GM10266 (cell line): Measurements from ENCODE around the gene SPC24.

Experiments
- DNase-seq: peaks from one replicate; pipeline ENCODE4 v3.0.0; 2012; ENCODE audit errors: extremely low spot score
- CTCF ChIP-seq: IDR thresholded peaks from 2 replicates; pipeline ENCODE4 v1.5.1; 2012; ENCODE audit warnings: mild to moderate bottlenecking, low read depth; ENCODE audit not compliant: control insufficient read depth, insufficient read depth; ENCODE audit errors: missing control alignments

The SPC24 gene

GRCh38 chr19:11177592-11177991 is 22.0 kb upstream of the SPC24 start:
- peak; percentile 14 for DNase-seq
- no peak for TF ChIP-seq CTCF

GRCh38 chr19:11176466-11177193 is 21.0 kb upstream of the SPC24 start:
- no peak for DNase-seq
- no peak for TF ChIP-seq CTCF

GRCh38 chr19:11175920-11176319 is 20.3 kb upstream of the SPC24 start:
- no peak for DNase-seq
- TF ChIP-seq CTCF = no peak

GRCh38 chr19:11174336-11174735 is 18.8 kb upstream of the SPC24 start:
- no peak for DNase-seq
- no peak for TF ChIP-seq CTCF

- TF ChIP-seq CTCF = no peak
- DNase-seq = no peak
Observed at GRCh38 chr19:11173516-11174155, 18.1 kb upstream of the SPC24 start.

- no peak for DNase-seq
- TF ChIP-seq CTCF = no peak
Observed at GRCh38 chr19:11172576-11172975, 17.0 kb upstream of the SPC24 start.

- DNase-seq = no peak
- TF ChIP-seq CTCF = no peak
Observed at GRCh38 chr19:11171144-11171543, 15.6 kb upstream of the SPC24 start.
